Fibroblast of pulmonary artery (primary cell): ENCODE data around the gene MCF2L.

Experiments used
- DNase-seq: peaks from one replicate; pipeline ENCODE4 v3.0.0-alpha.2; 2010; ENCODE audit warnings: low read depth
- H3K4me3 ChIP-seq: replicated peaks from 2 replicates; pipeline ENCODE4 v1.5.1; 2011; ENCODE audit warnings: low read depth, mild to moderate bottlenecking, control low read depth, low read length, moderate library complexity
- TF ChIP-seq, protein P1 (sequence below): IDR thresholded peaks from 2 replicates; pipeline ENCODE4 v1.5.1; 2011; ENCODE audit warnings: mild to moderate bottlenecking, control low read depth, low read length, inconsistent platforms; ENCODE audit errors: missing control alignments

MCF2L gene

DNA sequence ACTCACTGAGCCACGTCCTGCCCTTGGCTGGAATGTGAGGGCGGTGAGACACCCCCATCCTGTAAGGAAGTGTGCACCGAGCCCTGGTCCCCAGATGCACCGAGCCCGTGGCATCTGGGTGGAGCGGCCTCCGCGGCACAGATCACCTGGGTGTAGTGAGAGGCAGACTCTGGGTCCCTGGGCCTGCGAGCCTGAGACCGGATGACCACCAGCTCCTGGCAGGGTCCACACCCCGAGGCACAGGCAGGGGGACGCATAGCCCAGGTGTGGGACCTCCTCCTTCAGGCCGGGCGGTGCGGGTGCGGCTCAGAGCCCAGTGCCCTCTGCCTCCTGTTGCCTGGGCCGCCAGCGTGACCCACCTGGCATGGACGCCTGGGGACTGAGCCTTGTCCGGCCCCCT lies 12.4 kb downstream of the MCF2L start:
- TF ChIP-seq, protein P1, sequence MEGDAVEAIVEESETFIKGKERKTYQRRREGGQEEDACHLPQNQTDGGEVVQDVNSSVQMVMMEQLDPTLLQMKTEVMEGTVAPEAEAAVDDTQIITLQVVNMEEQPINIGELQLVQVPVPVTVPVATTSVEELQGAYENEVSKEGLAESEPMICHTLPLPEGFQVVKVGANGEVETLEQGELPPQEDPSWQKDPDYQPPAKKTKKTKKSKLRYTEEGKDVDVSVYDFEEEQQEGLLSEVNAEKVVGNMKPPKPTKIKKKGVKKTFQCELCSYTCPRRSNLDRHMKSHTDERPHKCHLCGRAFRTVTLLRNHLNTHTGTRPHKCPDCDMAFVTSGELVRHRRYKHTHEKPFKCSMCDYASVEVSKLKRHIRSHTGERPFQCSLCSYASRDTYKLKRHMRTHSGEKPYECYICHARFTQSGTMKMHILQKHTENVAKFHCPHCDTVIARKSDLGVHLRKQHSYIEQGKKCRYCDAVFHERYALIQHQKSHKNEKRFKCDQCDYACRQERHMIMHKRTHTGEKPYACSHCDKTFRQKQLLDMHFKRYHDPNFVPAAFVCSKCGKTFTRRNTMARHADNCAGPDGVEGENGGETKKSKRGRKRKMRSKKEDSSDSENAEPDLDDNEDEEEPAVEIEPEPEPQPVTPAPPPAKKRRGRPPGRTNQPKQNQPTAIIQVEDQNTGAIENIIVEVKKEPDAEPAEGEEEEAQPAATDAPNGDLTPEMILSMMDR = no peak
- no peak for DNase-seq
- no peak overlapping the region for H3K4me3 ChIP-seq

DNA sequence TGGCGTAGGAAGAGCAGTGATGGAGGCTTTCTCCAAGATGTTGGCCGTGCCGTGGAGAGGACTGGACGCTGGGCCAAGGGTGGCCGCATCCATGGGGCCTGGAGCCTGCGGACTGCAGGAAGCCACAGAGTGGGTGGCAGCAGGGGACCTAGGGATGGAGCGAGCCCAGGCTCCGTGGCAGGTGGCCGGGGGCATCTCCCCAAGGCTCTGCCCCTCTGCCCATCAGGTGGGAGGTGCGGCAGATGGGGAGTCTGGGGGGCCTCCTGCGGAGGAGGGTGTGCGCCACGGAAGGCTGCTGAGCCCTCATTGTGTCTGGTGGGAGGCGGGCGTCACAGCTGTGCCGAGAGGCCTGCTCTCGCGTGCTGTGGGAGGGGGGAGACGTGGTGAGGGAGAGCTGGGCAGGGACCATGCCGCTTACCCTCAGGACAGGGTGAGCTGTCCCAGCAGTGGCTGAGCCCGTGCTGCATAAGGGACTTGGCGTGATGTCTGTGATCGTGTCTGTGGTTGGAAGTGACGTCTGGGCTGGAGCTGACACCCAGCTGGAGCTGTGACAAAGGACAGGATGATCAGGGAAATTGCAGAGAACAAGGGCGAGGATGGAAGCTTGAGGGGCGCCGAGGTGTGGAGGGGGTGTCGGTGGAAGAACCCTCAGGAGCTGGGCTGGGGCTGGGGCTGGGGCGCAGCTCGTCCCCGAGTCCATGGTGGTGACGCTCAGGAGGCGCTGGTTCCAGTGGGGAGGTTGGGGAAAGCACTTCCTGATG lies 13.4 kb downstream of the MCF2L start:
- H3K4me3 ChIP-seq = no peak overlapping the region
- no peak for DNase-seq
- TF ChIP-seq, protein P1 = no peak

GRCh38 chr13:112983042-112983305 lies 14.0 kb downstream of the MCF2L start:
- H3K4me3 ChIP-seq = no peak overlapping the region
- no peak for DNase-seq
- TF ChIP-seq, protein P1 = no peak

- no peak for DNase-seq
- H3K4me3 ChIP-seq = no peak overlapping the region
- TF ChIP-seq, protein P1 = no peak
Measured at GRCh38 chr13:112983428-112984196, 14.6 kb downstream of the MCF2L start.

DNA sequence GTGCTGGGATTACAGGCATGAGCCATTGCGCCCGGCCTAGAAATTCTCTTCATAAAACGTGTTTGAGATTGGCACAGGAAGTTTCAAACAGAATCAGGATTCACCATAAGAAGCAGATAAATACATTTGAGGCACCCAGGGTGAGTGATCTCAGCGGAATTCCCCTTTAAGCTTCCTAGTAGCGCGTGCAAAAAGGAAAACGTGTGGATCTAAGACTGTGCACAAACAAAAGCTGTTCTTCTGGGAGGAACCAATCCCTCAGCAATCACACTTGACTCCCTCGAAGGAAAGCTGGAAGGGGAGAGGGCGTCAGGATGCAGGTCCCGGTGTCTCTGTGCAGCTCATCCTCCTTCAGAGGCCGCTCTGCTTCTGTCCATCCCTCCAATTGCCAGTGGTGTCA lies 15.5 kb downstream of the MCF2L start:
- DNase-seq = no peak
- TF ChIP-seq, protein P1 = no peak
- H3K4me3 ChIP-seq = no peak overlapping the region

GRCh38 chr13:112984954-112985802 lies 16.2 kb downstream of the MCF2L start:
- no peak overlapping the region for H3K4me3 ChIP-seq
- no peak for DNase-seq
- TF ChIP-seq, protein P1 = no peak
